SK-N-SH treated with all-trans-retinoic acid at 6 μM for 48 hours (cell line): ENCODE results near the gene TOB1.

Source experiments
- ATAC-seq: fragments of 200-7000 bp; cut with Tn5 transposase; 3 replicates; pipeline ENCODE4 v1.9.1; 2020; ENCODE audit warnings: mild to moderate bottlenecking, moderate library complexity
- ARNTL ChIP-seq: fragments of 450-650 bp; formaldehyde crosslinking; IDR thresholded peaks from 2 replicates; pipeline ENCODE4 v1.5.0; 2020; ENCODE audit warnings: low read depth, mild to moderate bottlenecking, moderate library complexity, borderline replicate concordance
- BACH2 ChIP-seq: fragments of 250-450 bp; sonication (Bioruptor Pico); IDR thresholded peaks from 2 replicates; pipeline ENCODE4 v1.9.0; 2021; ENCODE audit warnings: mild to moderate bottlenecking, borderline replicate concordance
- CSDC2 ChIP-seq: fragments of 250-450 bp; sonication (Bioruptor Pico); IDR thresholded peaks from 2 replicates; pipeline ENCODE4 v1.5.0; 2020; ENCODE audit warnings: mild to moderate bottlenecking, moderate library complexity
- CSRNP3 ChIP-seq: fragments of 250-450 bp; sonication (Bioruptor Pico); IDR thresholded peaks from 2 replicates; pipeline ENCODE4 v1.5.1; 2021; ENCODE audit warnings: mild to moderate bottlenecking, moderate library complexity
- ESRRG ChIP-seq: fragments of 250-450 bp; sonication (Bioruptor Pico); IDR thresholded peaks from 2 replicates; pipeline ENCODE4 v1.6.1; 2021; ENCODE audit warnings: mild to moderate bottlenecking
- GLIS3 ChIP-seq: fragments of 250-450 bp; sonication (Bioruptor Pico); IDR thresholded peaks from 2 replicates; pipeline ENCODE4 v1.5.0; 2020; ENCODE audit warnings: mild to moderate bottlenecking, moderate library complexity
- ISL1 ChIP-seq: fragments of 250-450 bp; sonication (Bioruptor Pico); IDR thresholded peaks from 2 replicates; pipeline ENCODE4 v2.1.2; 2022; ENCODE audit warnings: mild to moderate bottlenecking, moderate library complexity
- OSR1 ChIP-seq: fragments of 250-450 bp; sonication (Bioruptor Pico); IDR thresholded peaks from 2 replicates; pipeline ENCODE4 v1.8.0; 2022; ENCODE audit warnings: moderate library complexity, mild to moderate bottlenecking, inconsistent platforms
- PATZ1 ChIP-seq: fragments of 250-450 bp; sonication (Bioruptor Pico); IDR thresholded peaks from 2 replicates; pipeline ENCODE4 v1.8.0; 2020; ENCODE audit warnings: mild to moderate bottlenecking, moderate library complexity, borderline replicate concordance
- POU6F1 ChIP-seq: fragments of 250-450 bp; sonication (Bioruptor Pico); IDR thresholded peaks from 2 replicates; pipeline ENCODE4 v1.8.0; 2021; ENCODE audit warnings: low read depth, mild to moderate bottlenecking, moderate library complexity, borderline replicate concordance
- PPARA ChIP-seq: fragments of 250-450 bp; sonication (Bioruptor Pico); IDR thresholded peaks from 2 replicates; pipeline ENCODE4 v1.5.0; 2020; ENCODE audit warnings: mild to moderate bottlenecking, borderline replicate concordance
- RARB ChIP-seq: fragments of 250-450 bp; sonication (Bioruptor Pico); IDR thresholded peaks from 2 replicates; pipeline ENCODE4 v1.8.0; 2021; ENCODE audit warnings: mild to moderate bottlenecking, moderate library complexity
- SNAI2 ChIP-seq: fragments of 250-450 bp; sonication (Bioruptor Pico); IDR thresholded peaks from 2 replicates; pipeline ENCODE4 v1.5.0; 2020; ENCODE audit warnings: mild to moderate bottlenecking, moderate library complexity
- TCF4 ChIP-seq: fragments of 250-450 bp; sonication (Bioruptor Pico); IDR thresholded peaks from 2 replicates; pipeline ENCODE4 v1.8.0; 2021; ENCODE audit warnings: mild to moderate bottlenecking, moderate library complexity, borderline replicate concordance
- TOX ChIP-seq: fragments of 250-450 bp; sonication (Bioruptor Pico); IDR thresholded peaks from 2 replicates; pipeline ENCODE4 v1.8.0; 2021; ENCODE audit warnings: mild to moderate bottlenecking, moderate library complexity, borderline replicate concordance
- TSHZ2 ChIP-seq: fragments of 250-450 bp; sonication (Bioruptor Pico); IDR thresholded peaks from 2 replicates; pipeline ENCODE4 v1.5.0; 2020; ENCODE audit warnings: mild to moderate bottlenecking, moderate library complexity
- ZC3H10 ChIP-seq: fragments of 250-450 bp; sonication (Bioruptor Pico); IDR thresholded peaks from 2 replicates; pipeline ENCODE4 v1.5.1; 2021; ENCODE audit warnings: mild to moderate bottlenecking, moderate library complexity
- ZFP3 ChIP-seq: fragments of 250-450 bp; sonication (Bioruptor Pico); IDR thresholded peaks from 2 replicates; pipeline ENCODE4 v1.5.0; 2020; ENCODE audit warnings: mild to moderate bottlenecking, moderate library complexity
- ZFP30 ChIP-seq: fragments of 450-650 bp; formaldehyde crosslinking; IDR thresholded peaks from 2 replicates; pipeline ENCODE4 v1.5.0; 2022; ENCODE audit warnings: mild to moderate bottlenecking, moderate library complexity
- ZNF565 ChIP-seq: fragments of 450-650 bp; formaldehyde crosslinking; conservative IDR thresholded peaks from 2 replicates; pipeline ENCODE4 v1.5.0; 2020; ENCODE audit warnings: low read depth, mild to moderate bottlenecking, moderate library complexity
- ZNF70 ChIP-seq: fragments of 450-650 bp; formaldehyde crosslinking; IDR thresholded peaks from 2 replicates; pipeline ENCODE4 v1.5.0; 2020; ENCODE audit warnings: mild to moderate bottlenecking, moderate library complexity
- ZNF8 ChIP-seq: fragments of 450-650 bp; formaldehyde crosslinking; IDR thresholded peaks from 2 replicates; pipeline ENCODE4 v1.5.0; 2020; ENCODE audit warnings: mild to moderate bottlenecking, moderate library complexity

TOB1 gene

GRCh38 chr17:50883850-50884438 is 17.8 kb upstream of the TOB1 start:
- TF ChIP-seq GLIS3 (no peak), TOX (CRISPR knock-in tag) (no peak), ZFP30 (CRISPR knock-in tag) (no peak), ARNTL (no peak), TSHZ2 (no peak), ZNF565 (CRISPR knock-in tag) (no peak), ESRRG (CRISPR knock-in tag) (no peak), PPARA (no peak), PATZ1 (CRISPR knock-in tag) (no peak), RARB (CRISPR knock-in tag) (no peak), BACH2 (no peak), TCF4 (CRISPR knock-in tag) (no peak), ZNF8 (no peak), OSR1 (CRISPR knock-in tag) (no peak), CSRNP3 (CRISPR knock-in tag) (no peak), SNAI2 (CRISPR knock-in tag) (no peak), POU6F1 (no peak), ZC3H10 (CRISPR knock-in tag) (no peak), ZFP3 (CRISPR knock-in tag) (no peak)
- ATAC-seq = no peak

- peak; percentile 91 for ATAC-seq
- TF ChIP-seq BACH2 = no peak
Observed at GRCh38 chr17:50882851-50883250, 16.7 kb upstream of the TOB1 start.

- no peak for TF ChIP-seq OSR1 (CRISPR knock-in tag)
- no peak for TF ChIP-seq CSDC2 (CRISPR knock-in tag)
- no peak for TF ChIP-seq ZNF70 (CRISPR knock-in tag)
- no peak for TF ChIP-seq SNAI2 (CRISPR knock-in tag)
- no peak for TF ChIP-seq ISL1 (CRISPR knock-in tag)
- TF ChIP-seq TOX (CRISPR knock-in tag) = no peak
- TF ChIP-seq ZNF8 = no peak
- TF ChIP-seq ZFP3 (CRISPR knock-in tag) = no peak
- no peak for TF ChIP-seq ZC3H10 (CRISPR knock-in tag)
- TF ChIP-seq POU6F1 = no peak
- ATAC-seq = no peak
Observed at GRCh38 chr17:50881182-50881581, 15.0 kb upstream of the TOB1 start.
